HG02870 (cell line): ENCODE data around the gene TGIF2LY.
"Not testable (repeated sequence)": the region's sequence is repeated elsewhere in the genome, so short reads cannot be mapped to it uniquely, and the experiment has no call there.

Experiments
- ATAC-seq: cut with Tn5 transposase; IDR thresholded peaks from one replicate; pipeline ENCODE4 v1.9.1; 2021; ENCODE audit warnings: mild to moderate bottlenecking, moderate library complexity; ENCODE audit not compliant: unreplicated experiment

TGIF2LY gene

DNA sequence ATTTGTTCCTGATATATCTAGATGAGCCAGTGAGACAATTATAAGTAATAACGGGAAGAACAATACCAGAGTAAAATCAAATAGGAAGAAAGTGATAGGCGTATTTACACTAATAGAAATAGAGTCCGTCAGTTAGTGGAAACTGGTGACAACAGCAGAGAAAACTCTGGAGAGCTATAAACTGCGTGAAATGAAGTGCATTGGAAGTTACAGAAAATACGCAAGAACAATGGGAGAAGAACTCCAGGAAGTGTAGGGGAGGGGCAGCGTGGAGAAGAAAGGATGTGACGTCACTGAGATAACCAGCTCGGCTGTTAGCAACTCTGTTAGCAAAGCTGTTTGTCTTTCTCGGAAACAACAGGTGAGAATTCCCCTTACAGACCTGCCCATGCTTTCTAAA, at the start of gene TGIF2LY:
Gene TGIF2LY, plus strand, starts transcription at position 301 of the 400 bp plus-strand sequence. CDS start 178 bp downstream, outside the sequence.
- not testable (repeated sequence) for ATAC-seq
